Neuronal stem cell (in vitro differentiated cells): ENCODE measurements around the gene TGFBR2.

Source experiments
- DNase-seq: peaks from one replicate; pipeline ENCODE4 v3.0.0-alpha.2; 2013; ENCODE audit warnings: low spot score
- H2AFZ ChIP-seq: one replicate; pipeline ENCODE4 v1.6.1; 2013; ENCODE audit warnings: mild to moderate bottlenecking, low read length, inconsistent platforms
- H2AK5ac ChIP-seq: 2 replicates; pipeline ENCODE4 v1.6.1; 2013; ENCODE audit warnings: low read depth, mild to moderate bottlenecking, inconsistent platforms, low read length, moderate library complexity, mixed read lengths
- H2BK120ac ChIP-seq: 2 replicates; pipeline ENCODE4 v1.6.1; 2013; ENCODE audit warnings: low read depth, mild to moderate bottlenecking, inconsistent platforms, low read length, moderate library complexity, mixed read lengths
- H2BK12ac ChIP-seq: one replicate; pipeline ENCODE4 v1.6.1; 2013; ENCODE audit warnings: low read length, inconsistent platforms
- H2BK15ac ChIP-seq: 2 replicates; pipeline ENCODE4 v1.6.1; 2013; ENCODE audit warnings: mild to moderate bottlenecking, low read length, inconsistent platforms, mixed read lengths
- H2BK5ac ChIP-seq: one replicate; pipeline ENCODE4 v1.6.1; 2013; ENCODE audit warnings: inconsistent platforms, mild to moderate bottlenecking, low read length, moderate library complexity
- H3K14ac ChIP-seq: one replicate; pipeline ENCODE4 v1.6.1; 2013; ENCODE audit warnings: low read length, inconsistent platforms
- H3K18ac ChIP-seq: 2 replicates; pipeline ENCODE4 v1.6.1; 2013; ENCODE audit warnings: low read length, inconsistent platforms
- H3K23ac ChIP-seq: 2 replicates; pipeline ENCODE4 v1.6.1; 2013; ENCODE audit warnings: low read depth, mild to moderate bottlenecking, mixed read lengths, low read length, inconsistent platforms; ENCODE audit not compliant: poor library complexity
- H3K27ac ChIP-seq: replicated peaks from 3 replicates; pipeline ENCODE4 v1.5.1; 2013; ENCODE audit warnings: low read length, inconsistent platforms
- H3K27me3 ChIP-seq, 3 experiments: 2 replicates each; pipeline ENCODE4 v1.6.1; 2013; ENCODE audit warnings: low read length in 3 of 3, mild to moderate bottlenecking in 2 of 3, inconsistent platforms in 1 of 3, low read depth in 1 of 3, mixed read lengths in 1 of 3, moderate library complexity in 1 of 3; ENCODE audit not compliant: control insufficient read depth in 3 of 3, insufficient read depth in 3 of 3
- H3K36me3 ChIP-seq, 2 donors: replicated peaks in 1 of 2; 2 replicates each; pipeline ENCODE4 v1.6.1; 2013; ENCODE audit warnings: low read length in 2 of 2; ENCODE audit not compliant: control insufficient read depth in 2 of 2, insufficient read depth in 2 of 2
- H3K4ac ChIP-seq: 2 replicates; pipeline ENCODE4 v1.6.1; 2013; ENCODE audit warnings: inconsistent platforms, mild to moderate bottlenecking, low read length, moderate library complexity
- H3K4me1 ChIP-seq, 2 donors: 1 replicate in 1 of 2; 2 replicates in 1 of 2; pipeline ENCODE4 v1.6.1; 2013; ENCODE audit warnings: low read length in 2 of 2, low read depth in 1 of 2; ENCODE audit not compliant: control insufficient read depth in 2 of 2, insufficient read depth in 1 of 2
- H3K4me2 ChIP-seq: one replicate; pipeline ENCODE4 v1.6.1; 2013; ENCODE audit warnings: mild to moderate bottlenecking, low read length, inconsistent platforms; ENCODE audit not compliant: insufficient read depth, poor library complexity, severe bottlenecking
- H3K4me3 ChIP-seq, 2 donors: 2 replicates each; pipeline ENCODE4 v1.5.1; 2013; ENCODE audit warnings: low read length in 2 of 2, mild to moderate bottlenecking in 2 of 2, inconsistent platforms in 1 of 2, moderate library complexity in 1 of 2
- H3K79me1 ChIP-seq: one replicate; pipeline ENCODE4 v1.6.1; 2013; ENCODE audit warnings: low read depth, mild to moderate bottlenecking, inconsistent platforms, low read length, moderate library complexity
- H3K9ac ChIP-seq: one replicate; pipeline ENCODE4 v1.6.1; 2013; ENCODE audit warnings: mild to moderate bottlenecking, low read depth, low read length, inconsistent platforms; ENCODE audit not compliant: poor library complexity
- H3K9me3 ChIP-seq, 2 donors: replicated peaks in 1 of 2; 2 replicates each; pipeline versions ENCODE3 to v1.6.1; 2013; ENCODE audit warnings: low read length in 2 of 2, mild to moderate bottlenecking in 2 of 2, inconsistent platforms in 1 of 2, low read depth in 1 of 2, mixed read lengths in 1 of 2, moderate library complexity in 1 of 2; ENCODE audit not compliant: control insufficient read depth in 2 of 2, insufficient read depth in 1 of 2
- H4K8ac ChIP-seq: one replicate; pipeline ENCODE4 v1.6.1; 2013; ENCODE audit warnings: low read depth, mild to moderate bottlenecking, inconsistent platforms, low read length, moderate library complexity
- H4K91ac ChIP-seq: one replicate; pipeline ENCODE4 v1.6.1; 2013; ENCODE audit warnings: low read length, low read depth, mild to moderate bottlenecking, inconsistent platforms; ENCODE audit not compliant: poor library complexity
- WGBS, 2 donors: extraction: QIAGEN DNeasy Blood & Tissue Kit; methylation state at CpG; one replicate each; pipeline ENCODE4 v1.1.7; 2013; ENCODE audit warnings: missing lambda C conversion rate in 2 of 2, mixed read lengths in 1 of 2; ENCODE audit not compliant: insufficient read length in 2 of 2, insufficient replicate concordance in 1 of 2; ENCODE audit errors: extremely low coverage in 2 of 2; 5-methylcytosine and 5-hydroxymethylcytosine counted together

Gene TGFBR2

DNA sequence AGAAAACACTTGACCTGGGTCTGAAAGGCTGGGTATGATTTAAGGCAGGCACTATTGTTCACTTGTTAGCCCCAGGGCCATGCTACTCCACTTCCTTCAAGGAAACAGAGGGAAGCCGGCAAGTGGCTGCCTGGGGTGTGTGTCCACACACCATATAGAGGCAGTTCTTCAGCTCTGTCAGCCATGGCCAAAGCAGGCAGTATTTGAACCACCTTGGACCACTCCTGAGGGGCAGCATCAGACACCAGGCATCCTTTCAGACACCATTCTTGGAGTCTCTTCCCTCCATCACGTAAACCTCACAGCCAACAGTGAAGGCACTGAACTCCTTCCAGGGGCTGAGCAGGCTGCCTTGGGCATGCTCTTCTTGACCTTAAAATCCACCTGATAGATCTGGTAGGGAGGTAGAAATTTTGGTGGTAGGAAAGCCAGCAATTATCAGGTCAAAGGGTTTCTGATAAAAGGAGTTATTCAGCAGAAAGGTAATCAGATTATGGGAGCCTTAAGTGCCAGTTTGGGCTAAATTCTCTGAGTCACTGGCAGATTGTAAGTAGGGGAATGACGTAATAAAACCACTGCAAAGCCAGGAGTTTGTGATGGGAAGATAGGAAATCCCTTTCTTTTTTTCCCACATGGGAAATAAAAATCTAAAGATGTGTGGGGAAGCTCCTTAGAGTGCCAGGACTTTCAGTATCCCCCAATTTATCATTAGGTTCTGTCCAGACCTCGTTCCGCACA lies 20.2 kb downstream of the TGFBR2 start:
- no peak overlapping the region for H4K8ac ChIP-seq
- H3K18ac ChIP-seq: no peak overlapping the region
- H2AFZ ChIP-seq: no peak overlapping the region
- H2BK5ac ChIP-seq: no peak overlapping the region
- no peak overlapping the region for H3K9ac ChIP-seq
- H3K4me2 ChIP-seq: no peak overlapping the region
- H4K91ac ChIP-seq: no peak overlapping the region
- no peak overlapping the region for H2AK5ac ChIP-seq
- H2BK12ac ChIP-seq: no peak overlapping the region
- no peak overlapping the region for H2BK15ac ChIP-seq
- peaks cover 0 to 17% of the 10 kb centered on the region in 2 donors for H3K9me3 ChIP-seq
- H3K4ac ChIP-seq: no peak overlapping the region
- no peak overlapping the region for H3K4me3 ChIP-seq
- H3K36me3 ChIP-seq: peaks cover 0 to 66% of the 10 kb centered on the region in 2 donors
- peaks cover 0 to 5% of the 10 kb centered on the region in 2 donors for H3K4me1 ChIP-seq
- WGBS, 2 donors: no CpG with 5 or more reads among the region's 5 CpGs
- no peak overlapping the region for H3K14ac ChIP-seq
- H3K27me3 ChIP-seq: no peaks in the 10 kb centered on the region
- no peak overlapping the region for H2BK120ac ChIP-seq
- H3K79me1 ChIP-seq: no peaks in the 10 kb centered on the region
- no peak overlapping the region for H3K23ac ChIP-seq
- no peak overlapping the region for H3K27ac ChIP-seq
- no peak for DNase-seq

DNA sequence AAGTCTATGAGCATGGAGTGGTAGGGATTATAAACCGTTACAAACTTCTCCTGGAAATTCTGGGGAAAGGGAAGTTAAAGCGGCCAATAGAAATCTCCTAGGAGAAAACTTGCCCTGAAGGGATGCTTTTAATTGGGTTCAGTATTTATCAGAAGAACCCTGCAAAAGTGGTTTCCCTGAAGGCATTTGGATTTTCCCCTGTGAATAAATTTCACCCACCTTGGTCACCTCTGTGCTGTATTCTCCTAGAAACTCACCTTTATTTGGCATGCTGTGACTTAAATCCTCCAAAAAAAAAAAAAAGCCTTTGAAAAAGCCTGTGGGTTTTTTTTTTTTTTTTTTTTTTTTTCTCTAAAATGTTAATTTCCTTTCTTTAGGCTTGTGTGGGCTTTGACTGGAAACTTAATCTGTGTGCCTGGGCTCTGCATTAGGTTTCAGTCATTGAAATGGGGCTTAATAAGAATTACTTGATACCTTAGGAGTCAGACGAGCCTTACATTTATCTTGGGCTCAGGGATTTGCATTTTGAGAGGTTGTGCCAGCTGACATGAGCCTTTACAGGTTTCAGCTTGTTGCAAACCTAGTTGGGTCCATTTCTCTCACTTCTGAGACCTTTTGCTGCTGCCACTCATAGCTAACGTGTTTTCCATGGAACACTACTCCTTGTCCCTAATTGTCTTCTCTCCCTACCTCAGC lies 22.0 kb downstream of the TGFBR2 start:
- no peaks in the 10 kb centered on the region for H3K79me1 ChIP-seq
- no CpG with 5 or more reads among the region's 4 CpGs for WGBS, 2 donors
- no peak overlapping the region for H3K4me3 ChIP-seq
- no peak overlapping the region for H4K8ac ChIP-seq
- no peak overlapping the region for H3K18ac ChIP-seq
- H2AK5ac ChIP-seq: no peak overlapping the region
- no peak overlapping the region for H3K4ac ChIP-seq
- H3K27me3 ChIP-seq: no peaks in the 10 kb centered on the region
- H4K91ac ChIP-seq: no peak overlapping the region
- H2BK120ac ChIP-seq: no peak overlapping the region
- H3K14ac ChIP-seq: no peak overlapping the region
- no peak overlapping the region for H3K9ac ChIP-seq
- no peak overlapping the region for H2BK12ac ChIP-seq
- no peak overlapping the region for H3K27ac ChIP-seq
- H3K36me3 ChIP-seq: peaks cover 0 to 69% of the 10 kb centered on the region in 2 donors
- no peak overlapping the region for H3K4me2 ChIP-seq
- H3K9me3 ChIP-seq: peaks cover 0 to 14% of the 10 kb centered on the region in 2 donors
- H3K23ac ChIP-seq: no peak overlapping the region
- H2AFZ ChIP-seq: no peak overlapping the region
- H2BK15ac ChIP-seq: no peak overlapping the region
- H3K4me1 ChIP-seq: peaks cover 0 to 5% of the 10 kb centered on the region in 2 donors
- H2BK5ac ChIP-seq: no peak overlapping the region
- DNase-seq: no peak

DNA sequence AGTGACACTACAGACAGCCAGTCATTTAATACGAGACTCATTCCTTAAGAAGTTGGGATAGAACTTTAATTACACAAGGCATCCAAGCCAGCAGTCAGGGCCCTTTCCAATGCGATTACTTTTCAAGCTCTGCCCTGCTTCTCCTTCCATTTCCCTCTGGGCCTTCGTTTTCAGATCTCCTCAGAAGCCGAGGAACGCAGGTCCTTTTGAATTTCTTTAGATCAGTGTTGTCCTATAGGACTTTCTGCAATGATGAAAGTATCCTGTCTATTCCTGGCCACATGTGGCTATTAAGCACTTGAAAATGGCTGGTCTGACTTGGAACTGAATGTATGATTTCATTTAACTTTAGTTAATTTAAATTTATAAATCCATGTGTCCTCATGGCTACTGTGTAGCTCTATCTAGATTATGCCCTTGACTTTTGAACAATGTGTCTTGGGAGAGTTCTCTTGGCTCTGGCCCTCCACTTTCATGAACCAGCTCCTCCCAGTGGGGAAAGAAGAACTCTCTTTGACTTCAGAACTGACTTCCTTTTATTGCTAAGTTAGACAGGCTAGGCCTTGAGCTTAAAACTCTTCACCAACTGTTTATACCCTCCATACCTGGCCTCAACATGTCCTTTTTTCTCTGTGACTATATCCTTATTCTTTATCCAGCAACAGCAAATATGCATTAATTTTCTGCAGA lies 22.6 kb downstream of the TGFBR2 start:
- no peak overlapping the region for H3K23ac ChIP-seq
- H2BK15ac ChIP-seq: no peak overlapping the region
- no peak overlapping the region for H2AK5ac ChIP-seq
- H2AFZ ChIP-seq: no peak overlapping the region
- no peak overlapping the region for H4K8ac ChIP-seq
- H4K91ac ChIP-seq: no peak overlapping the region
- H3K27me3 ChIP-seq: no peaks in the 10 kb centered on the region
- H3K18ac ChIP-seq: no peak overlapping the region
- no peak overlapping the region for H3K4ac ChIP-seq
- H3K9me3 ChIP-seq: peaks cover 0 to 15% of the 10 kb centered on the region in 2 donors
- H3K9ac ChIP-seq: no peak overlapping the region
- no CpG with 5 or more reads among the region's 5 CpGs for WGBS, 2 donors
- H3K79me1 ChIP-seq: no peaks in the 10 kb centered on the region
- H3K4me1 ChIP-seq: peaks cover 0 to 5% of the 10 kb centered on the region in 2 donors
- no peak overlapping the region for H3K27ac ChIP-seq
- H3K36me3 ChIP-seq: peaks cover 0 to 71% of the 10 kb centered on the region in 2 donors
- H3K14ac ChIP-seq: no peak overlapping the region
- DNase-seq: no peak
- no peak overlapping the region for H3K4me2 ChIP-seq
- H3K4me3 ChIP-seq: no peak overlapping the region
- H2BK120ac ChIP-seq: no peak overlapping the region
- H2BK5ac ChIP-seq: no peak overlapping the region
- H2BK12ac ChIP-seq: no peak overlapping the region

DNA sequence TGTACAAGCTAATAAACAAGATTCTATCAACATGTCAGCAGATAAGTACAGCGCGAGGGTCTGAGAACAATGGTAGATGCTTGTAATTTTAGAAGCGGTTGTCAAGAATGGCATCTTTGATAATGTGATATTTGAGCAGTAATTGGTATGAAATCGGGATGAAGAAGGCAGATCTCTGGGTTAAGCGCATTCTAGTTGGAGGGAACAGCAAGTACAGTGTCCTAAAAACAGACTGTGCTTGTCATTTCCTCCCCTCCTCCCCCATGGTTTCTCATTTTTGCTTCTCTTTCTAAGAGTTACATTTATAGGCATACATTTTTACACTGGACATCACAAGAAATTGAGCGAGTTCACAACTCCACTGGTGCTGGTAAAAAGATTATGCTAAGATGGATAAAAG lies 23.3 kb downstream of the TGFBR2 start:
- H3K4me2 ChIP-seq: no peak overlapping the region
- H3K79me1 ChIP-seq: no peaks in the 10 kb centered on the region
- DNase-seq: no peak
- H3K4me1 ChIP-seq: peaks cover 0 to 5% of the 10 kb centered on the region in 2 donors
- H3K18ac ChIP-seq: no peak overlapping the region
- no peak overlapping the region for H3K4me3 ChIP-seq
- H2BK5ac ChIP-seq: no peak overlapping the region
- H3K27me3 ChIP-seq: no peaks in the 10 kb centered on the region
- whole genome bisulfite sequencing, 2 donors: no CpG with 5 or more reads among the region's 6 CpGs
- H2BK12ac ChIP-seq: no peak overlapping the region
- H3K27ac ChIP-seq: no peak overlapping the region
- H3K4ac ChIP-seq: no peak overlapping the region
- H3K9ac ChIP-seq: no peak overlapping the region
- H3K23ac ChIP-seq: no peak overlapping the region
- H3K36me3 ChIP-seq: peaks cover 0 to 76% of the 10 kb centered on the region in 2 donors
- H4K8ac ChIP-seq: no peak overlapping the region
- peaks cover 0 to 15% of the 10 kb centered on the region in 2 donors for H3K9me3 ChIP-seq
- H2BK120ac ChIP-seq: no peak overlapping the region
- H2AK5ac ChIP-seq: no peak overlapping the region
- H3K14ac ChIP-seq: no peak overlapping the region
- no peak overlapping the region for H2AFZ ChIP-seq
- no peak overlapping the region for H4K91ac ChIP-seq
- no peak overlapping the region for H2BK15ac ChIP-seq
